Measurements from ENCODE around the gene VMP1.

GRCh38 chr17:59839651-59840328 is 132.3 kb downstream of the VMP1 start:
- TF ChIP-seq CTCF (IDR thresholded peaks at IDR 0.05) (no peak), ZNF416 (CRISPR knock-in tag; IDR thresholded peaks at IDR 0.05) (no peak), IRF1 (CRISPR knock-in tag; IDR thresholded peaks at IDR 0.05) (no peak)

All from WTC11 (cell line).